PC-9 (cell line): Measurements from ENCODE around the gene CLEC16A. TPM values are rescaled to one million over a fixed set of nuclear protein-coding genes. Genes with fewer than 3 reads are reported as not detected.

ENCODE experiments used
- BruUV-seq: library from RNA; stranded (reverse); fragments of 400-500 nt; replicated peaks from 2 replicates; lab custom pipeline; 2021; lab: Mats Ljungman, UMichigan
- CTCF ChIA-PET: fragments of 300-600 bp; sonication (Branson Sonifier 250); formaldehyde crosslinking; loops from one replicate; lab custom pipeline; 2022; ENCODE audit warnings: antibody characterized with exemption; lab: Charles Lee
- POLR2A ChIA-PET: fragments of 300-600 bp; sonication (Branson Sonifier 250); formaldehyde crosslinking; loops from one replicate; lab custom pipeline; 2022; ENCODE audit warnings: antibody characterized with exemption; ENCODE audit not compliant: unreplicated experiment; lab: Charles Lee
- DNase-seq, 2 experiments: peaks; one replicate each; pipeline versions ENCODE4 v3.0.0 to v3.0.0-alpha.2; 2015 to 2022; ENCODE audit warnings: mixed read lengths in 1 of 2
- H2AFZ ChIP-seq: fragments of 200-600 bp; sonication (generic); 2 replicates; pipeline ENCODE4 v1.8.1; 2017; ENCODE audit warnings: antibody characterized with exemption
- H3F3A ChIP-seq: fragments of 200-600 bp; sonication (generic); 2 replicates; pipeline ENCODE4 v1.8.1; 2017; ENCODE audit warnings: antibody characterized with exemption, mild to moderate bottlenecking, low read depth; ENCODE audit not compliant: insufficient read depth
- H3K27ac ChIP-seq: fragments of 200-600 bp; sonication (generic); 2 replicates; pipeline ENCODE4 v1.6.1; 2016; ENCODE audit warnings: mixed run types
- H3K27me3 ChIP-seq: fragments of 200-600 bp; sonication (generic); 2 replicates; pipeline ENCODE4 v1.6.1; 2016; ENCODE audit warnings: low read depth, mixed run types; ENCODE audit not compliant: insufficient read depth
- H3K36me3 ChIP-seq: fragments of 200-600 bp; sonication (generic); 2 replicates; pipeline ENCODE4 v1.6.1; 2016; ENCODE audit warnings: low read depth, mixed run types
- H3K4me1 ChIP-seq: fragments of 200-600 bp; sonication (generic); replicated peaks from 2 replicates; pipeline ENCODE4 v1.6.1; 2016; ENCODE audit warnings: mixed run types; ENCODE audit not compliant: insufficient read depth
- H3K4me2 ChIP-seq: fragments of 200-600 bp; sonication (generic); 2 replicates; pipeline ENCODE4 v1.6.1; 2017; ENCODE audit warnings: mixed run types
- H3K4me3 ChIP-seq: fragments of 200-600 bp; sonication (generic); 2 replicates; pipeline ENCODE4 v1.6.1; 2016; ENCODE audit warnings: mixed run types
- H3K79me2 ChIP-seq: fragments of 200-600 bp; sonication (generic); 2 replicates; pipeline ENCODE4 v1.6.1; 2017; ENCODE audit warnings: low read depth, mixed run types
- H3K9me2 ChIP-seq: fragments of 200-600 bp; sonication (generic); 2 replicates; pipeline ENCODE4 v1.8.1; 2017; ENCODE audit warnings: mild to moderate bottlenecking; ENCODE audit not compliant: insufficient read depth
- H3K9me3 ChIP-seq: fragments of 200-600 bp; sonication (generic); 2 replicates; pipeline ENCODE4 v1.8.1; 2016; ENCODE audit warnings: low read depth; ENCODE audit not compliant: insufficient read depth
- H4K20me1 ChIP-seq: fragments of 200-600 bp; sonication (generic); 2 replicates; pipeline ENCODE4 v1.8.1; 2017; ENCODE audit not compliant: insufficient read depth
- EZH2 ChIP-seq: fragments of 200-600 bp; sonication (generic); IDR thresholded peaks from 2 replicates; pipeline ENCODE4 v1.8.0; 2017; ENCODE audit warnings: antibody characterized with exemption, low read depth
- intact Hi-C: fragments of 100-400 bp; cut with micrococcal nuclease; formaldehyde crosslinking; loops from one replicate; pipeline ENCODE4 v1.10.0; 2022; ENCODE audit not compliant: unreplicated experiment
- total RNA-seq: library from RNA; stranded (reverse); gene quantifications from 2 replicates; pipeline ENCODE4 v1.2.3, GENCODE V29; 2021
- TF ChIP-seq, protein P1 (sequence below): fragments of 200-600 bp; sonication (generic); conservative IDR thresholded peaks from 2 replicates; pipeline ENCODE4 v1.6.1; 2017; ENCODE audit warnings: mixed run types, antibody characterized with exemption, mild to moderate bottlenecking, moderate library complexity

CLEC16A gene
- total RNA-seq, 1 experiment from 2014 or later = 34.9 TPM

DNA sequence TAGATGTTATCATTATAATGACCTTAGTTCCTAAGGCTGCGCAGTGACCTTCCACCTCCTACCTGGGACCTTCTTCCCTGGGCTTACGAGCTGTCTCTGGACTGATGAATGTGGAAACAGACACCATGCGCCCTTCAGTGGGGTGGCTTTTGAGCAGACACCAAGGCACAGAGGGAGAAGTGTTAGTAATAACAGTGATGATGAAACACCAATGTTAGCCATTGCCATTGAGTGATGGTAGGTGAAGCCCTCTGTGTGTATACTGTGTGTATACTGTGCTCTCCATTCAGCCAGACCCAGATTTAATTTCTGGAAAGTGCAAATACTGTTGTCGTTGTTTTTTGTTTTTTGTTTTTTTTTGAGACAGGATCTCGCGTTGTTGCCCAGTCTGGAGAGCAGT is 44.5 kb downstream of the CLEC16A start:
- ChIA-PET CTCF (no interaction called here), POLR2A (no interaction called here)
- Histone ChIP-seq H3K79me2 (peaks cover 3% of the 10 kb centered on the region; the same call in 1 of the 2 replicates), H3K4me1 (peaks cover 59% of the 10 kb centered on the region), H3K9me2 (no peaks in the 10 kb centered on the region), H3K36me3 (peaks cover 2% of the 10 kb centered on the region; the same call in 1 of the 2 replicates), H3K4me2 (no peak overlapping the region), H3K4me3 (no peak overlapping the region), H2AFZ (no peak overlapping the region), H3K27ac (0 out of 2 replicates have a peak overlapping the region, but pooled peaks have one; percentile 9), H4K20me1 (no peaks in the 10 kb centered on the region), H3F3A (peaks cover 36% of the 10 kb centered on the region), H3K27me3 (no peaks in the 10 kb centered on the region), H3K9me3 (no peaks in the 10 kb centered on the region)
- TF ChIP-seq, protein P1, sequence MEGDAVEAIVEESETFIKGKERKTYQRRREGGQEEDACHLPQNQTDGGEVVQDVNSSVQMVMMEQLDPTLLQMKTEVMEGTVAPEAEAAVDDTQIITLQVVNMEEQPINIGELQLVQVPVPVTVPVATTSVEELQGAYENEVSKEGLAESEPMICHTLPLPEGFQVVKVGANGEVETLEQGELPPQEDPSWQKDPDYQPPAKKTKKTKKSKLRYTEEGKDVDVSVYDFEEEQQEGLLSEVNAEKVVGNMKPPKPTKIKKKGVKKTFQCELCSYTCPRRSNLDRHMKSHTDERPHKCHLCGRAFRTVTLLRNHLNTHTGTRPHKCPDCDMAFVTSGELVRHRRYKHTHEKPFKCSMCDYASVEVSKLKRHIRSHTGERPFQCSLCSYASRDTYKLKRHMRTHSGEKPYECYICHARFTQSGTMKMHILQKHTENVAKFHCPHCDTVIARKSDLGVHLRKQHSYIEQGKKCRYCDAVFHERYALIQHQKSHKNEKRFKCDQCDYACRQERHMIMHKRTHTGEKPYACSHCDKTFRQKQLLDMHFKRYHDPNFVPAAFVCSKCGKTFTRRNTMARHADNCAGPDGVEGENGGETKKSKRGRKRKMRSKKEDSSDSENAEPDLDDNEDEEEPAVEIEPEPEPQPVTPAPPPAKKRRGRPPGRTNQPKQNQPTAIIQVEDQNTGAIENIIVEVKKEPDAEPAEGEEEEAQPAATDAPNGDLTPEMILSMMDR = 0 out of 2 replicates have a peak, but pooled peaks have one; percentile 5
- no peak for TF ChIP-seq EZH2
- no peak for DNase-seq
- no TSS peak for BruUV-seq
- intact Hi-C loops = no loop called here

DNA sequence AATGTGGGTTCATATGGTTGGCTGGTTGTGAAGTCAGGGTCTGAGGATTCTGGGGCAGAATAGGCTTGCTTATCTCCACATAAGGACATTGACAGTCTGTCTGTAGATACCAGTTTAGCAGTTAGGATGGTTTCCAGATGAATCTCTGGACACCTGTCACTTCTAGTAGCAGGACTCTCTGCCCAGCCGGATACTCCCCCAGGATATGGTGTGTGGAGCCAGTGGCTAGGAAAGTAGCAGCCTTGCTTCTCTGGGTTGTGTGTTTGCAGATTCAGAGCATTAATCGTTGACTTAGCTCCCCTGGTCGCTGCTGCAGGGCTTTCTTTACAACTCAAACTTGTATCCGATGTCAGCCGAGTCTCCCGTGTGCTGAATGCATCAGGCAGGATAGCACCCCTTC is 45.2 kb downstream of the CLEC16A start:
- TF ChIP-seq EZH2 = no peak
- TF ChIP-seq, protein P1 = no peak
- Histone ChIP-seq H3K36me3 (peaks cover 5% of the 10 kb centered on the region; the same call in 1 of the 2 replicates), H3K27me3 (no peaks in the 10 kb centered on the region), H2AFZ (no peak overlapping the region), H3K27ac (no peak overlapping the region), H3K79me2 (peaks cover 7% of the 10 kb centered on the region; the same call in 1 of the 2 replicates), H3F3A (peaks cover 36% of the 10 kb centered on the region), H3K4me1 (peaks cover 57% of the 10 kb centered on the region), H4K20me1 (no peaks in the 10 kb centered on the region), H3K9me3 (no peaks in the 10 kb centered on the region), H3K4me2 (no peak overlapping the region), H3K4me3 (no peak overlapping the region), H3K9me2 (no peaks in the 10 kb centered on the region)
- no TSS peak for BruUV-seq
- no peak for DNase-seq
- intact Hi-C loops = no loop called here
- ChIA-PET CTCF (no interaction called here), POLR2A (no interaction called here)

DNA sequence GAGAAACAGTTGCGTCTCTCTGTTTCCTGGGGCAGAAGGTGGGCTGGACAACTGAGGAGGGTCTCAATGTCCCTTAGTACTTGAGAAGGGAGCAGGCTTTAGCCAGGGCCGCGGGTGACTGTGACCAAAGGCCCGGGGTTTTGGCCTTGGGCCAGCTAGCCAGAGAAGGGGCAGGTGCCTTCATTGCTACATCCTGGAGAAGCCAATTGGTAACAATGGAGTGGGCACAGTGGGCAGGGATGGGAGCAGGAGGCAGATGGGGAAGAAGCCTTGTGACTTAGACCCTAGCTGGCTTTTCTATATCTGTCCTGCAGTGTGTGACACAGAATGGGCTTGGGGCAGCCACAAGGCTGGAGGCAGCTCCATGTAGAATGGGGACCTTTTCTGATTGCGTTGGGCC is 46.0 kb downstream of the CLEC16A start:
- no peaks in the 10 kb centered on the region for H3K9me2 ChIP-seq
- ChIA-PET CTCF (interaction anchor here (0.5 kb wide), 1 partner anchor 211 kb away, joined by 3 read pairs; no protein-coding TSS in a partner anchor), POLR2A (no interaction called here)
- 0 out of 2 replicates have a peak overlapping the region, but pooled peaks have one; percentile 38 for H3K4me2 ChIP-seq
- H3K9me3 ChIP-seq = no peaks in the 10 kb centered on the region
- H3K36me3 ChIP-seq = peaks cover 5% of the 10 kb centered on the region; the same call in 1 of the 2 replicates
- no peaks in the 10 kb centered on the region for H4K20me1 ChIP-seq
- peaks cover 56% of the 10 kb centered on the region for H3K4me1 ChIP-seq
- peaks cover 36% of the 10 kb centered on the region for H3F3A ChIP-seq
- H3K4me3 ChIP-seq = no peak overlapping the region
- H2AFZ ChIP-seq = no peak overlapping the region
- BruUV-seq = no TSS peak
- peak overlapping the region; percentile 95 for H3K27ac ChIP-seq
- no peak for DNase-seq
- H3K79me2 ChIP-seq = peaks cover 7% of the 10 kb centered on the region; the same call in 1 of the 2 replicates
- TF ChIP-seq, protein P1 = no peak
- no peak for TF ChIP-seq EZH2
- intact Hi-C loops = loop anchor here (5.0 kb wide), 2 partner anchors 102 to 507 kb away; no protein-coding TSS in a partner anchor
- H3K27me3 ChIP-seq = no peaks in the 10 kb centered on the region
